CD4-positive, CD25-positive, alpha-beta regulatory T cell (primary cell): ENCODE results near the gene DSTN. TPM values are rescaled to one million over a fixed set of nuclear protein-coding genes. Genes with fewer than 3 reads are reported as not detected.

ENCODE experiments used
- ATAC-seq, 2 donors: fragments of 150-1000 bp; cut with Tn5 transposase; one replicate each; pipeline ENCODE4 v1.10.0; 2021; ENCODE audit warnings: low read depth in 2 of 2, moderate number of reproducible peaks in 2 of 2, moderate library complexity in 1 of 2
- DNase-seq, 3 donors: peaks; one replicate each; pipeline versions ENCODE4 v3.0.0 to v3.0.0-alpha.2; 2012 to 2022; ENCODE audit warnings: mixed read lengths in 1 of 3
- H3K27ac ChIP-seq: one replicate; pipeline ENCODE4 v1.7.0; 2013; ENCODE audit warnings: mild to moderate bottlenecking, low read length; ENCODE audit not compliant: insufficient read depth, poor library complexity, severe bottlenecking
- H3K27me3 ChIP-seq: one replicate; pipeline ENCODE4 v1.7.0; 2013; ENCODE audit warnings: low read length; ENCODE audit not compliant: control insufficient read depth, insufficient read depth
- H3K36me3 ChIP-seq: one replicate; pipeline ENCODE4 v1.7.0; 2013; ENCODE audit warnings: mild to moderate bottlenecking, low read length, moderate library complexity; ENCODE audit not compliant: control insufficient read depth, insufficient read depth
- H3K4me1 ChIP-seq: 2 replicates; pipeline ENCODE4 v1.7.0; 2013; ENCODE audit warnings: mild to moderate bottlenecking, low read length; ENCODE audit not compliant: insufficient read depth, control insufficient read depth, poor library complexity, severe bottlenecking
- H3K4me3 ChIP-seq: one replicate; pipeline ENCODE4 v1.7.0; 2013; ENCODE audit warnings: low read depth, mild to moderate bottlenecking, low read length, moderate library complexity
- H3K9me3 ChIP-seq, 2 experiments: 1 replicate in 1 of 2; 2 replicates in 1 of 2; pipeline ENCODE4 v1.7.0; 2013; ENCODE audit warnings: low read length in 2 of 2, mild to moderate bottlenecking in 1 of 2, moderate library complexity in 1 of 2; ENCODE audit not compliant: control insufficient read depth in 2 of 2
- H3K27ac Mint-ChIP-seq, 3 donors: one replicate each; pipeline ENCODE4 v1.8.0; 2020 to 2022; ENCODE audit warnings: mild to moderate bottlenecking in 3 of 3, mixed read lengths in 3 of 3, moderate library complexity in 2 of 3
- H3K27me3 Mint-ChIP-seq: one replicate; pipeline ENCODE4 v1.8.0; 2022; ENCODE audit warnings: mild to moderate bottlenecking, mixed read lengths
- H3K36me3 Mint-ChIP-seq: one replicate; pipeline ENCODE4 v1.8.0; 2020; ENCODE audit warnings: mixed read lengths
- H3K4me1 Mint-ChIP-seq, 4 donors: one replicate each; pipeline ENCODE4 v1.8.0; 2020 to 2022; ENCODE audit warnings: mixed read lengths in 4 of 4, mild to moderate bottlenecking in 1 of 4
- H3K4me3 Mint-ChIP-seq, 4 donors: one replicate each; pipeline ENCODE4 v1.8.0; 2020 to 2022; ENCODE audit warnings: mild to moderate bottlenecking in 4 of 4, mixed read lengths in 4 of 4, moderate library complexity in 3 of 4
- H3K9me3 Mint-ChIP-seq, 7 donors: one replicate each; pipeline ENCODE4 v1.8.0; 2020 to 2022; ENCODE audit warnings: mixed read lengths in 7 of 7, mild to moderate bottlenecking in 3 of 7, moderate library complexity in 2 of 7
- polyA plus RNA-seq, 4 donors: library from polyadenylated mRNA; unstranded; fragments of 300-500 nt; fragmentation: Illumina TruSeq; gene quantifications; one replicate each; pipeline ENCODE4 v1.2.3, GENCODE V29; 2021
- total RNA-seq: library from RNA; stranded (reverse); gene quantifications from one replicate; pipeline ENCODE4 v1.2.3, GENCODE V29; 2022

The DSTN gene
- total and polyA plus RNA-seq, 5 donors from 2014 or later, result 50.6 to 145 (median 106) TPM

DNA sequence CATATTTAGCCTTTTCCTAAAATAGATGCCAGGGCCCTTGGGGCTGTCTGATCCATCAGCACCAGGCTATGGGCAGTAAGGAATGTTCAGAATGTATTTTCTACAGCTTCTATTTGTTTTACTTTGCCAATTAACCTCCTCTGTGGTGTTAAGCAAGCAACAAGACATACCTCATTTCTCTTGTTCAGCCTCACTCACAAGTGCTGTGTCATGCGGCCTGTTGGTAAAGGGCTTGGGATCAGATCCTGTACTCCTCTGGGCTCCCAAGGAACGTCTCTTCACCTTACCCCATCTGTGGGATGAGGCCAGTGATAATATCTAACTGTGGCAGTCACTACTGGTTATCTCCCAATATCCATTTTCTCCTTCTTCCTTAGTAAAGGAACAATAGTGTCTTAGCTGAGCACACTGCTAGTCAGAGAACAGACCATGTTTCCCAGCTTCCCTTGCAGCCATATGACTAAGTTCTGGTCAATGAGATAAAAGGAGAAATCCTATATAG, 7.0 kb upstream of the DSTN start:
- Histone ChIP-seq H3K27ac (no peak overlapping the region), H3K4me1 (no peaks in the 10 kb centered on the region), H3K4me3 (no peak overlapping the region), H3K9me3 (no peaks in the 10 kb centered on the region), H3K36me3 (no peaks in the 10 kb centered on the region), H3K27me3 (peaks cover 2% of the 10 kb centered on the region)
- peaks cover 32% of the 10 kb centered on the region for H3K27me3 Mint-ChIP-seq
- peaks cover 0 to 2% (median 0%) of the 10 kb centered on the region in 7 donors for H3K9me3 Mint-ChIP-seq
- H3K4me1 Mint-ChIP-seq, result no peaks in the 10 kb centered on the region
- no peak overlapping the region for H3K27ac Mint-ChIP-seq
- no peak for ATAC-seq
- no peak overlapping the region for H3K4me3 Mint-ChIP-seq
- no peak for DNase-seq
- no peaks in the 10 kb centered on the region for H3K36me3 Mint-ChIP-seq

GRCh38 chr20:17565169-17565845, 4.6 kb upstream of the DSTN start:
- Histone ChIP-seq H3K27me3 (peaks cover 2% of the 10 kb centered on the region), H3K4me1 (peaks cover 7% of the 10 kb centered on the region), H3K9me3 (no peaks in the 10 kb centered on the region), H3K4me3 (no peak overlapping the region), H3K36me3 (no peaks in the 10 kb centered on the region), H3K27ac (no peak overlapping the region)
- Mint-ChIP-seq H3K27me3 (peaks cover 44% of the 10 kb centered on the region), H3K27ac (no peak overlapping the region), H3K36me3 (no peaks in the 10 kb centered on the region), H3K9me3 (no peaks in the 10 kb centered on the region), H3K4me1 (peaks cover 0 to 10% (median 0%) of the 10 kb centered on the region in 4 donors), H3K4me3 (peak overlapping the region in 1 of 4 donors; percentile 36)
- DNase-seq (no peak), ATAC-seq (no peak)

DNA sequence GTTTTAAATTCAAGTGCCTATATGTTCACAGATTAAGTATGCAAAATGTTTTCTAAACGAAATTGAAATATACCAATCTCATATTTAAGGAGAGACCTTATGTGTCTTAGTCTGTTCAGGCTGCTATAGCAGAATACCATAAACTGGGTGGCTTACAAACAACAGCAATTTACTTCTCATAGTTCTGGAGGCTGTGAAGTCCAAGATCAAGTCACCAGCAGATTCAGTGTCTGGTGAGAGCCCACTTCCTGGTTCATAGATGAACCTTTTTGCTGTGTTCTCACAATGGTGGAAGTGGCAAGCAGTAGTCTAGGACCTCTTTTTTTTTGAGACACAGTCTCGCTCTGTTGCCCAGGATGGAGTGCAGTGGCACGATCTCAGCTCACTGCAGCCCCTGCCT, 3.5 kb upstream of the DSTN start:
- H3K27ac ChIP-seq, result no peak overlapping the region
- H3K36me3 ChIP-seq, result no peaks in the 10 kb centered on the region
- ATAC-seq, result no peak
- H3K9me3 Mint-ChIP-seq, result no peaks in the 10 kb centered on the region
- no peaks in the 10 kb centered on the region for H3K9me3 ChIP-seq
- H3K27ac Mint-ChIP-seq, result no peak overlapping the region
- H3K4me3 ChIP-seq, result no peak overlapping the region
- no peaks in the 10 kb centered on the region for H3K36me3 Mint-ChIP-seq
- peaks cover 52% of the 10 kb centered on the region for H3K27me3 Mint-ChIP-seq
- no peak for DNase-seq
- H3K4me3 Mint-ChIP-seq, result peak overlapping the region in 1 of 4 donors; percentile 36
- peaks cover 5 to 18% (median 8%) of the 10 kb centered on the region in 4 donors for H3K4me1 Mint-ChIP-seq
- H3K27me3 ChIP-seq, result peaks cover 2% of the 10 kb centered on the region
- peaks cover 15% of the 10 kb centered on the region for H3K4me1 ChIP-seq

- ATAC-seq, result no peak
- no peak overlapping the region for H3K4me3 ChIP-seq
- no peaks in the 10 kb centered on the region for H3K36me3 ChIP-seq
- Mint-ChIP-seq H3K27me3 (peaks cover 52% of the 10 kb centered on the region), H3K9me3 (no peaks in the 10 kb centered on the region), H3K4me1 (peaks cover 20 to 36% (median 24%) of the 10 kb centered on the region in 4 donors), H3K27ac (peak overlapping the region in 1 of 3 donors; percentile 15), H3K4me3 (peak overlapping the region; percentile 38 to 85 (median 64)), H3K36me3 (no peaks in the 10 kb centered on the region)
- DNase-seq, result no peak
- H3K9me3 ChIP-seq, result no peaks in the 10 kb centered on the region
- H3K27ac ChIP-seq, result no peak overlapping the region
- H3K27me3 ChIP-seq, result peaks cover 2% of the 10 kb centered on the region
- peaks cover 20% of the 10 kb centered on the region for H3K4me1 ChIP-seq
Measured at GRCh38 chr20:17568045-17568788, 1.7 kb upstream of the DSTN start.

DNA sequence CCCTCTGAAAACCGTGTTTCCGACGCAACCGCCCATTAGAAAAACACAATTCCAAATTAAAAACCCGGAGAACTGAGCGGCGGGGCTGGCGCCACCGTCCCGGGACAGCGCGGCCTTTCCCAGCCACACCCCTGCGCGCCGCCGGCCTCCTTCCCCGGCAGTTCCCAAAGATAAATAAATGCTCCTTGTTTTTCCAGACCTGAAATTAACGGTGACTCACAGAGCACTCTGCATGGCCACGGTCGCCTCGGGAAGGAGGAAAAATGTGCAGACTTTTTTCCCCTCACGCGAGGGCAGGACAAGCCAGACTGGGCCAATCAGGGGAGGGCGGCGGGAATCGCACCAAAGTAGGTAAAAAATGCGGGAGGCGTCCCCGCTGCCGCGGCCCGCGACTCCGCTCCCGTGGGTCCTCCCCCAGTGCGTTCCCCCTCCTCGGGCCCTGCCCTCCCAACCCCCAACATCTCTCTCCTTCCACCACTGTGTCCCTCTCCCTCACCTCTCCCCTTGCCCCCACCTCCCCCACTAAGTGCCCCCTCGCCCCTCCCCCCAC, 828 bp upstream of the DSTN start:
- Histone ChIP-seq H3K27ac (no peak overlapping the region), H3K9me3 (no peaks in the 10 kb centered on the region), H3K4me1 (peaks cover 20% of the 10 kb centered on the region), H3K27me3 (peaks cover 2% of the 10 kb centered on the region), H3K4me3 (no peak overlapping the region), H3K36me3 (no peaks in the 10 kb centered on the region)
- peaks cover 2% of the 10 kb centered on the region for H3K36me3 Mint-ChIP-seq
- ATAC-seq (no peak), DNase-seq (peak in 2 of 3 donors; percentile 4 to 19)
- peak overlapping the region; percentile 38 to 85 (median 64) for H3K4me3 Mint-ChIP-seq
- no peak overlapping the region for H3K27ac Mint-ChIP-seq
- H3K27me3 Mint-ChIP-seq, result peaks cover 46% of the 10 kb centered on the region
- H3K9me3 Mint-ChIP-seq, result no peaks in the 10 kb centered on the region
- H3K4me1 Mint-ChIP-seq, result peaks cover 24 to 40% (median 29%) of the 10 kb centered on the region in 4 donors

DNA sequence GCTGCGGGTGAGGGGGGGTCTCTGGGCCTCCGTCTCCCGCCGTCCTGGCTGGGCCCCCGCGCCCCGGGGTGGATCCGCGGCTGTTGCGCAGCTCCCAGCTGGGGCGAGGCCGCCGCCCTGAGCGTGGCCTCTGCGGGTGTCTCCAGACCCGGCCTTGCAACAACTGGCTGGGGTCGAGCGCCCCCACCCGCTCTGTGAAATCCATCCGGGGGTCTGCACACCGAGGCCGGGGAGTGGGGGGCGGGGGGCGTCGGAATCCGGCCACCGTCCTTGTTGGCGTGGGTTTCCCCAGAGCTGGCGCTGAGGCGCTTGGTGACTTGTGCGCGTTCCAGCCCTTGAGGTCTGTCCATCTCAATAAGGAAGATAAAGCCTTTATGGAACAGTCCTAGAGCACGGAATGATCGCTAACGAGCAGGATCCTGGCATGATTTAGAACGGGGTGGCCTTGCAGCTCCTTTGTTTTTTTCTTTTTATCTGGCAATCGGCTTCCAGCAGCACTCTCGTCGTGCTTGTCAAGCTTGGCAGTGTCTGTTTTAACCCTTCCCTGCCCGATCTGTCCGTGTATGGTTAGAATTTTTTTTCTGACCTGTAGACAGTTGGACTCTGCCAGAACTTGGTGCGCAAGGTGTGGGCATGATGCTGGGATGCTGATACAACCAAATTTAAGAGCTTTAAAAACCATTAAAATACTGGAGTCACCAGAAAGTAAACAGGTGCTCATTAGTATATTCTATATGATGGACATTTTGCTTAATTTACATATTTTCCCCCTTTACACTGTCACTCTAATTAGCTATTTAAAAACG, 675 bp downstream of the DSTN start:
- ATAC-seq (peak; percentile 18 to 31), DNase-seq (peak in 2 of 3 donors; percentile 4 to 34)
- H3K36me3 Mint-ChIP-seq, result peaks cover 4% of the 10 kb centered on the region
- peaks cover 2% of the 10 kb centered on the region for H3K36me3 ChIP-seq
- no peaks in the 10 kb centered on the region for H3K9me3 Mint-ChIP-seq
- H3K4me3 ChIP-seq, result peak overlapping the region; percentile 90
- peaks cover 37% of the 10 kb centered on the region for H3K27me3 Mint-ChIP-seq
- peaks cover 2% of the 10 kb centered on the region for H3K27me3 ChIP-seq
- H3K27ac Mint-ChIP-seq, result peak overlapping the region in 2 of 3 donors; percentile 89 to 92
- no peaks in the 10 kb centered on the region for H3K9me3 ChIP-seq
- H3K27ac ChIP-seq, result peak overlapping the region; percentile 68
- peak overlapping the region; percentile 91 to 100 (median 94) for H3K4me3 Mint-ChIP-seq
- H3K4me1 ChIP-seq, result peaks cover 20% of the 10 kb centered on the region
- peaks cover 24 to 40% (median 31%) of the 10 kb centered on the region in 4 donors for H3K4me1 Mint-ChIP-seq

DNA sequence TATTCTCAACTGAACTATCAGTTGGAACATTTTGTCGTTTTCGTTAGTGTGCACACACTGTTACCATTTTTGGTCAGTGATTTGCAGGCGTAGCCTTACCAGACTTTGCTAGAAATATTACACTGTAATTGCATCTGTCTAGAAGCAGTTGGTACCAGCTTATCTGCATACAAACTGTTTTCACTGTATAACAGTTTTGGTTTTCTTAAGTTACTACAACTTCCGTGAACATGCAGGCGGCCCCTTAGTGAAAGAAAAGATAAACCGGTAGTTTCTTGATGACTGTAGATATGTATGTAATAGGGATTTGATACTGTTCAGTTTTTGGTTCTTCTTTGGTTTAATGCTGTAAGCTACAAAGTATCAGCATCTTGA, 1.3 kb downstream of the DSTN start:
- H3K27ac ChIP-seq, result no peak overlapping the region
- no peaks in the 10 kb centered on the region for H3K9me3 ChIP-seq
- Mint-ChIP-seq H3K4me1 (peaks cover 25 to 40% (median 33%) of the 10 kb centered on the region in 4 donors), H3K27ac (peak overlapping the region in 2 of 3 donors; percentile 89 to 92), H3K36me3 (peaks cover 9% of the 10 kb centered on the region), H3K4me3 (peak overlapping the region; percentile 91 to 100 (median 94)), H3K27me3 (peaks cover 37% of the 10 kb centered on the region), H3K9me3 (no peaks in the 10 kb centered on the region)
- ATAC-seq (no peak), DNase-seq (peak in 2 of 3 donors; percentile 33 to 61)
- peak overlapping the region; percentile 90 for H3K4me3 ChIP-seq
- peaks cover 2% of the 10 kb centered on the region for H3K36me3 ChIP-seq
- H3K27me3 ChIP-seq, result peaks cover 2% of the 10 kb centered on the region
- peaks cover 20% of the 10 kb centered on the region for H3K4me1 ChIP-seq
